ENCODE results near the gene COL1A1.

The COL1A1 gene

DNA sequence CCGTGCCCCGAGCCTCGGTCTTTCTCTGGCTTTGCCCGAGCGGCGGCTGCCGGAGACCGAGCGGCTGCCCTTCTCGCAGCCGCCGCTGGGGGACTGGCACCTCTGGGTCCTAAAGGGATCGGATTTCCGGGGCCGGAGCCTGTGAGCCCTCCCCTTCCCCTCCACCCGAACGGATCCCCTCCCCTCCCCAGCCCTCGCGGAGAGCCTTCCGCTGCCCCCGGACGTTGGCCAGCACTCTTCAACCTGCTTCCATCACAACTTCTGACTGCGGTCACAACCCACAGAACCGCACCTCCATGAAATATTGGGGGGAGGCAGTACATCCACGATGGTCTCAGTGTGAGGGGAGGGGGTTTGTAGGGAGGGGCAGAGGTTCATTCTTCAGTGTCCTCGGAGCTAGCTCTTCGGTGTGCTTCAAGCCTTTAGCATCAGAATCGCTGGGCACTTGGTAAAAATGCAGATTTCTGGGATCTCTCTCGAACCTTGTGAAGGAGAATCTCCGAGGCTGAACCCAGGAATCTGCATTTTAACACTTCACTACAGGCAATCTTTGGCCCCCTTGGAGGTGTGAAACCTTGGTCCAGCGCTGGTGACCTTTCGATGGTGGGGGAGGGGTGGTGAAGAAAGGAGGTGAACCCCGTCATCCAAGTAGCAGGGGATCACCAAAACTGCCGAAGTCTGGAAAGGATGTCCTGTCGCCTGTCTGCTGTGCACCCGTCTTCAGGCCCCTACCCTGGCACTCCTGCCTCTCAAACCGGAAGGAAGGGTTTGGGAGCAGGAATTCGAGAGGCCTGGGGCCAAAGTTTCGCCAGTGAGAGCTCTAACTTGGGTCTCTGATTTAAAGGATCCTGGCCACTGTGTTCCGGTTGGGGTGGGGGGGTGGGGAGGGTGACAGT lies 50.1 kb downstream of the COL1A1 start:
- TF ChIP-seq ZNF70 (CRISPR knock-in tag; IDR thresholded peaks at IDR 0.05) (peak; percentile 75; the same call in 1 of the 2 replicates), CSDC2 (CRISPR knock-in tag; IDR thresholded peaks at IDR 0.05) (no peak), TCF4 (CRISPR knock-in tag; IDR thresholded peaks at IDR 0.05; ENCODE audit: borderline replicate concordance) (no peak), OSR1 (CRISPR knock-in tag; IDR thresholded peaks at IDR 0.05) (no peak), ZFP3 (CRISPR knock-in tag; IDR thresholded peaks at IDR 0.05) (no peak)
- TF ChIP-seq, protein P1, sequence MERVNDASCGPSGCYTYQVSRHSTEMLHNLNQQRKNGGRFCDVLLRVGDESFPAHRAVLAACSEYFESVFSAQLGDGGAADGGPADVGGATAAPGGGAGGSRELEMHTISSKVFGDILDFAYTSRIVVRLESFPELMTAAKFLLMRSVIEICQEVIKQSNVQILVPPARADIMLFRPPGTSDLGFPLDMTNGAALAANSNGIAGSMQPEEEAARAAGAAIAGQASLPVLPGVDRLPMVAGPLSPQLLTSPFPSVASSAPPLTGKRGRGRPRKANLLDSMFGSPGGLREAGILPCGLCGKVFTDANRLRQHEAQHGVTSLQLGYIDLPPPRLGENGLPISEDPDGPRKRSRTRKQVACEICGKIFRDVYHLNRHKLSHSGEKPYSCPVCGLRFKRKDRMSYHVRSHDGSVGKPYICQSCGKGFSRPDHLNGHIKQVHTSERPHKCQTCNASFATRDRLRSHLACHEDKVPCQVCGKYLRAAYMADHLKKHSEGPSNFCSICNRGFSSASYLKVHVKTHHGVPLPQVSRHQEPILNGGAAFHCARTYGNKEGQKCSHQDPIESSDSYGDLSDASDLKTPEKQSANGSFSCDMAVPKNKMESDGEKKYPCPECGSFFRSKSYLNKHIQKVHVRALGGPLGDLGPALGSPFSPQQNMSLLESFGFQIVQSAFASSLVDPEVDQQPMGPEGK (CRISPR knock-in tag; IDR thresholded peaks at IDR 0.05; ENCODE audit: borderline replicate concordance): peak; percentile 83; the same call in 1 of the 2 replicates
- TF ChIP-seq, protein P2, sequence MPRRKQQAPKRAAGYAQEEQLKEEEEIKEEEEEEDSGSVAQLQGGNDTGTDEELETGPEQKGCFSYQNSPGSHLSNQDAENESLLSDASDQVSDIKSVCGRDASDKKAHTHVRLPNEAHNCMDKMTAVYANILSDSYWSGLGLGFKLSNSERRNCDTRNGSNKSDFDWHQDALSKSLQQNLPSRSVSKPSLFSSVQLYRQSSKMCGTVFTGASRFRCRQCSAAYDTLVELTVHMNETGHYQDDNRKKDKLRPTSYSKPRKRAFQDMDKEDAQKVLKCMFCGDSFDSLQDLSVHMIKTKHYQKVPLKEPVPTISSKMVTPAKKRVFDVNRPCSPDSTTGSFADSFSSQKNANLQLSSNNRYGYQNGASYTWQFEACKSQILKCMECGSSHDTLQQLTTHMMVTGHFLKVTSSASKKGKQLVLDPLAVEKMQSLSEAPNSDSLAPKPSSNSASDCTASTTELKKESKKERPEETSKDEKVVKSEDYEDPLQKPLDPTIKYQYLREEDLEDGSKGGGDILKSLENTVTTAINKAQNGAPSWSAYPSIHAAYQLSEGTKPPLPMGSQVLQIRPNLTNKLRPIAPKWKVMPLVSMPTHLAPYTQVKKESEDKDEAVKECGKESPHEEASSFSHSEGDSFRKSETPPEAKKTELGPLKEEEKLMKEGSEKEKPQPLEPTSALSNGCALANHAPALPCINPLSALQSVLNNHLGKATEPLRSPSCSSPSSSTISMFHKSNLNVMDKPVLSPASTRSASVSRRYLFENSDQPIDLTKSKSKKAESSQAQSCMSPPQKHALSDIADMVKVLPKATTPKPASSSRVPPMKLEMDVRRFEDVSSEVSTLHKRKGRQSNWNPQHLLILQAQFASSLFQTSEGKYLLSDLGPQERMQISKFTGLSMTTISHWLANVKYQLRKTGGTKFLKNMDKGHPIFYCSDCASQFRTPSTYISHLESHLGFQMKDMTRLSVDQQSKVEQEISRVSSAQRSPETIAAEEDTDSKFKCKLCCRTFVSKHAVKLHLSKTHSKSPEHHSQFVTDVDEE (CRISPR knock-in tag; IDR thresholded peaks at IDR 0.05): 0 out of 2 replicates have a peak, but pooled peaks have one; percentile 17
- peak; percentile 70 for ATAC-seq

DNA sequence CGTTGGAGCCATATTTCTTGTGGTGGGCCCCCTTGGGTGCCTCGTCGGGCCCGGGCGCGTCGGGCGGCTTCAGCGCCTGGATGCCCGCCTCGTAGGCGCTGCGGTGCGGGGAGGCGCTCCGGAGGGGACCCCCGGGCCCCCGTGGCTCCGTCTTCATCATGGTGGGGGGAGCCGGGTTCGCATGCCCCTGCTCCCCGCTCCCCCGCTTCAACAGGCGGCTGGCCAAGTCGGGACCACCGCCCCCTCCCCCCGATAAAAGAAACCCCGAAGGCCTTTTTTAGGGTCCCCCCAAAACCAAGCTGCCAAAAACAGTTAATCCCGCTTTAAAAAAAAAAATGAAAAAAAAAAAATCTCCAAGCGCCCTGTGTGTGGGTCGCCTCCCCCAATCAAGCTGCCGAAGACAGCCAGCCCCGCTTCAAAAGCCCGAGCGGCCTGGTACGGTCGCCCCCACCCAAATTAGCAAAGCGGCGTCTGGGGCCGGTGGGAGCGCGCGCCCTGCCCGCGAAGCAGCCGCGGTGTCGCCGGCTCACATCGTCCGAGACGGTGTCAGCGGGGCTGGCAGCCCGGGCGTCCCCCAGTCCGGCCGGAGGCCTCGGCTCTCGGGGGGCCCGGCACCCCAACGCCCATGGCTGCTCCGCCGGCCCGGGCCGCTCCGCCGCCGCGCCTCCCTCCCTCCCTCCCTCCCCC lies 50.9 kb downstream of the COL1A1 start, which contains the start of gene PPP1R9B:
TSS of gene PPP1R9B (minus strand) at position 324 of the 687 bp plus-strand sequence. CDS start at position 160, 164 bp downstream.
- ATAC-seq: no peak
- TF ChIP-seq, protein P3, sequence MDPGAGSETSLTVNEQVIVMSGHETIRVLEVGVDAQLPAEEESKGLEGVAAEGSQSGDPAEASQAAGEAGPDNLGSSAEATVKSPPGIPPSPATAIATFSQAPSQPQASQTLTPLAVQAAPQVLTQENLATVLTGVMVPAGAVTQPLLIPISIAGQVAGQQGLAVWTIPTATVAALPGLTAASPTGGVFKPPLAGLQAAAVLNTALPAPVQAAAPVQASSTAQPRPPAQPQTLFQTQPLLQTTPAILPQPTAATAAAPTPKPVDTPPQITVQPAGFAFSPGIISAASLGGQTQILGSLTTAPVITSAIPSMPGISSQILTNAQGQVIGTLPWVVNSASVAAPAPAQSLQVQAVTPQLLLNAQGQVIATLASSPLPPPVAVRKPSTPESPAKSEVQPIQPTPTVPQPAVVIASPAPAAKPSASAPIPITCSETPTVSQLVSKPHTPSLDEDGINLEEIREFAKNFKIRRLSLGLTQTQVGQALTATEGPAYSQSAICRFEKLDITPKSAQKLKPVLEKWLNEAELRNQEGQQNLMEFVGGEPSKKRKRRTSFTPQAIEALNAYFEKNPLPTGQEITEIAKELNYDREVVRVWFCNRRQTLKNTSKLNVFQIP (CRISPR knock-in tag; IDR thresholded peaks at IDR 0.05; ENCODE audit: borderline replicate concordance, low read depth): no peak
- TF ChIP-seq ISL1 (CRISPR knock-in tag; IDR thresholded peaks at IDR 0.05): no peak
- no peak for TF ChIP-seq ZFP3 (CRISPR knock-in tag; IDR thresholded peaks at IDR 0.05)

DNA sequence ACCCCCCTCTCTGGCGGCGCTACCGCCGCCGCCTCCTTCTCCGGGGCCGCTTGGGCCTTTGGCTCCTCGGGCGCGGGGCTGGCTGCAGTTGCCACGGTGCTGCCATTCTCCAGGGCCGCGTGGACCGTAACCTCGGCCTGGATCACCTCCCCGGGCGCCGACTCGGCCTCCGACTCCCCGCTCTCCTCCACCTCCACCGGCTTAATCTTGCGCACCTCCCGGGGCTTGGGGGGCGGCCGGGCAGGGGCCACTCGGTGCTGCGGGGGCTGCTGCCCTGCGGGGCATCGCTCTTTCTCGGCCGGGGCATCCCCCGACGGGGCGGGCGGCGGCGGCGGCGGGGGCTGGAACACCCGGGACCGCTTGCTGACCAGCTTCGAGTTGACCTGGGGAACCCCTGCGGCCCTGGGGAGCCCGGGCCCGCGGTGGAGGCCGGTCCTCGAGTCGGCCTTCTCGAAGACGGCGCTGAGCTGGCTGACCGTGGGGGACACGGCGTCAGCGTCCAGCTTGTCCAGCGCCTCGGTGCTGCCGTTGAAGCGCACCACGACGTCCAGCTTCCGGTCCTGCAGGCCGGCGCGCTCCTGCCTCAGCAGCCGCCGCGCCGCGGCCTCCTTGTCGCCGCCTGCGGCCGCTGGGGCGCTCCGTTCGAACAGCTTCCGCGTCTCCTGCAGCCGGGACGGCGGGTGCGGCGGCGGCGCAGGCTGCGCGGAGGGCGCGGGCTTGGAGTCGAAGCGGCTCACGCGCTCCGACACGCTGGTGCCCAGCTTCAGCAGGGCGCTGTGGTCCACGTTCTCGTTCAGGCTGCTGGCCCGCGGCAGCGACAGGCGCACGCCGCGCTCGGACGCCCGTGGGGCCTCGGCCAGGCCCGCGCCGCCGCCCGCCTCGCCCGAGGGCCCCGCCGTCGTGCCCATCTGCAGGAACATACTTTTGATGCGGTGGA lies 51.7 kb downstream of the COL1A1 start:
- TF ChIP-seq, protein P4, sequence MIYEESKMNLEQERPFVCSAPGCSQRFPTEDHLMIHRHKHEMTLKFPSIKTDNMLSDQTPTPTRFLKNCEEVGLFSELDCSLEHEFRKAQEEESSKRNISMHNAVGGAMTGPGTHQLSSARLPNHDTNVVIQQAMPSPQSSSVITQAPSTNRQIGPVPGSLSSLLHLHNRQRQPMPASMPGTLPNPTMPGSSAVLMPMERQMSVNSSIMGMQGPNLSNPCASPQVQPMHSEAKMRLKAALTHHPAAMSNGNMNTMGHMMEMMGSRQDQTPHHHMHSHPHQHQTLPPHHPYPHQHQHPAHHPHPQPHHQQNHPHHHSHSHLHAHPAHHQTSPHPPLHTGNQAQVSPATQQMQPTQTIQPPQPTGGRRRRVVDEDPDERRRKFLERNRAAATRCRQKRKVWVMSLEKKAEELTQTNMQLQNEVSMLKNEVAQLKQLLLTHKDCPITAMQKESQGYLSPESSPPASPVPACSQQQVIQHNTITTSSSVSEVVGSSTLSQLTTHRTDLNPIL (CRISPR knock-in tag; IDR thresholded peaks at IDR 0.05; ENCODE audit: low read depth): no peak
- TF ChIP-seq, protein P2 (CRISPR knock-in tag; IDR thresholded peaks at IDR 0.05): 0 out of 2 replicates have a peak, but pooled peaks have one; percentile 11
- TF ChIP-seq PPARA (CRISPR knock-in tag; IDR thresholded peaks at IDR 0.05; ENCODE audit: borderline replicate concordance): no peak
- no peak for ATAC-seq

All from SK-N-SH treated with all-trans-retinoic acid at 6 μM for 48 hours (cell line).